A673 (cell line): ENCODE data around the gene MT1G. TPM values are rescaled to one million over a fixed set of nuclear protein-coding genes. Genes with fewer than 3 reads are reported as not detected.
A peak's percentile ranks its signal among the peaks of the same experiment; 100 is the strongest.

Experiments
- BruUV-seq: library from RNA; stranded (reverse); fragments of 400-500 nt; replicated peaks from 2 replicates; lab custom pipeline; 2021; lab: Mats Ljungman, UMichigan
- CTCF ChIA-PET: fragments of 300-600 bp; sonication (Branson Sonifier 250); formaldehyde crosslinking; loops from one replicate; lab custom pipeline; 2022; ENCODE audit warnings: antibody characterized with exemption; lab: Charles Lee
- POLR2A ChIA-PET: fragments of 300-600 bp; sonication (Branson Sonifier 250); formaldehyde crosslinking; loops from one replicate; lab custom pipeline; 2022; ENCODE audit warnings: antibody characterized with exemption; ENCODE audit not compliant: low non-redundant PET; lab: Charles Lee
- DNase-seq: peaks from one replicate; pipeline ENCODE4 v3.0.0-alpha.2; 2015; ENCODE audit warnings: low spot score
- H3K27ac ChIP-seq: fragments of 200-600 bp; sonication (generic); 2 replicates; pipeline ENCODE4 v1.5.1; 2016; ENCODE audit warnings: mixed run types, low read depth, mild to moderate bottlenecking, mixed read lengths, antibody characterized with exemption, low read length; ENCODE audit not compliant: poor library complexity, severe bottlenecking
- H3K27me3 ChIP-seq: fragments of 200-600 bp; sonication (generic); replicated peaks from 2 replicates; pipeline ENCODE4 v1.6.1; 2017; ENCODE audit warnings: mixed run types, low read depth, mild to moderate bottlenecking, mixed read lengths, antibody characterized with exemption, low read length; ENCODE audit not compliant: insufficient read depth, poor library complexity
- H3K36me3 ChIP-seq: fragments of 200-600 bp; sonication (generic); 2 replicates; pipeline ENCODE4 v1.6.1; 2016; ENCODE audit warnings: mixed run types, mild to moderate bottlenecking, mixed read lengths, antibody characterized with exemption, low read length; ENCODE audit not compliant: insufficient read depth, poor library complexity, severe bottlenecking
- H3K4me1 ChIP-seq: fragments of 200-600 bp; sonication (generic); 2 replicates; pipeline ENCODE4 v1.6.1; 2017; ENCODE audit warnings: mixed run types, mild to moderate bottlenecking, mixed read lengths, antibody characterized with exemption, low read length; ENCODE audit not compliant: insufficient read depth, poor library complexity, severe bottlenecking
- H3K4me3 ChIP-seq: fragments of 200-600 bp; sonication (generic); 2 replicates; pipeline ENCODE4 v1.5.1; 2016; ENCODE audit warnings: low read depth, mixed run types, mild to moderate bottlenecking, mixed read lengths, low read length; ENCODE audit not compliant: poor library complexity, severe bottlenecking
- H3K9me3 ChIP-seq: fragments of 200-600 bp; sonication (generic); 2 replicates; pipeline ENCODE4 v1.6.1; 2016; ENCODE audit warnings: mixed run types, low read depth, mild to moderate bottlenecking, mixed read lengths, antibody characterized with exemption, low read length; ENCODE audit not compliant: poor library complexity, severe bottlenecking
- CTCF ChIP-seq: fragments of 300-800, 200-600 bp; sonication (generic); conservative IDR thresholded peaks from 2 replicates; pipeline ENCODE4 v1.5.1; 2017; ENCODE audit warnings: low read depth, mild to moderate bottlenecking, antibody characterized with exemption, low read length, moderate library complexity, mixed read lengths
- EZH2 ChIP-seq: fragments of 200-600 bp; sonication (generic); IDR thresholded peaks from 2 replicates; pipeline ENCODE4 v1.6.1; 2017; ENCODE audit warnings: borderline replicate concordance, low read depth, mild to moderate bottlenecking, mixed read lengths, antibody characterized with exemption, low read length; ENCODE audit not compliant: poor library complexity, severe bottlenecking
- intact Hi-C: fragments of 100-400 bp; cut with micrococcal nuclease; formaldehyde crosslinking; loops from one replicate; pipeline ENCODE4 v1.10.0; 2022; ENCODE audit not compliant: unreplicated experiment
- total RNA-seq: library from RNA; stranded (reverse); gene quantifications from 2 replicates; pipeline ENCODE4 v1.2.3, GENCODE V29; 2021

MT1G gene
- total RNA-seq, 1 experiment from 2014 or later = 48.8 TPM

DNA sequence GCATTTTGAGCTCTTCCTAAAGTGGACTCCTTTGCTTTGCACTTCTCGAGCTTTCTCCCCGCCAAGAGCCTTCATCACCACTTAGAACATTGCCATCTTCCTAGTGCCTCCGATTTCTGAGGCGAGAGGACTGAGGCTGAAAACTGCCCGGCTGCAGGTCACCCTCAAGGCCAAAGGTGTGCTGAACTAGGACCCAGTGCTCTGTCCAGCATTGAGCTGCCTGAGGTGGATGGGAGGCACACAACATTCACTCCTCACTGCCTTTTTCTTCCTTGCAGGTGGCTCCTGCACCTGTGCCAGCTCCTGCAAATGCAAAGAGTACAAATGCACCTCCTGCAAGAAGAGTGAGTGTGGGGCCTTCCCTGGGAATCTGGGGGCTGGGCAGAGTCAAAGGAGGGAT, 24.0 kb downstream of the MT1G start:
- ChIA-PET CTCF (interaction anchor here (0.7 kb wide), 1 partner anchor 38 kb away, joined by 3 read pairs; no protein-coding TSS in a partner anchor), POLR2A (no interaction called here)
- peaks cover 34% of the 10 kb centered on the region for H3K27me3 ChIP-seq
- H3K9me3 ChIP-seq = no peaks in the 10 kb centered on the region
- H3K27ac ChIP-seq = no peak overlapping the region
- no TSS peak for BruUV-seq
- no peak for DNase-seq
- H3K4me1 ChIP-seq = no peaks in the 10 kb centered on the region
- H3K36me3 ChIP-seq = no peaks in the 10 kb centered on the region
- no peak for TF ChIP-seq CTCF
- TF ChIP-seq EZH2 = no peak
- intact Hi-C loops = no loop called here
- no peak overlapping the region for H3K4me3 ChIP-seq

GRCh38 chr16:56643080-56643778, 24.6 kb downstream of the MT1G start:
- peaks cover 37% of the 10 kb centered on the region for H3K27me3 ChIP-seq
- no peaks in the 10 kb centered on the region for H3K36me3 ChIP-seq
- peak overlapping the region; percentile 17 for H3K4me3 ChIP-seq
- CTCF ChIA-PET = interaction anchor here (0.7 kb wide), 1 partner anchor 37 kb away, joined by 3 read pairs; no protein-coding TSS in a partner anchor
- no TSS peak for BruUV-seq
- H3K27ac ChIP-seq = no peak overlapping the region
- H3K4me1 ChIP-seq = no peaks in the 10 kb centered on the region
- peak; percentile 37 for DNase-seq
- intact Hi-C loops = no loop called here
- peak; percentile 31; the same call in 1 of the 2 replicates for TF ChIP-seq CTCF
- TF ChIP-seq EZH2 = no peak
- no peaks in the 10 kb centered on the region for H3K9me3 ChIP-seq
- POLR2A ChIA-PET = no interaction called here

GRCh38 chr16:56641166-56641565, 26.7 kb downstream of the MT1G start:
- no peaks in the 10 kb centered on the region for H3K36me3 ChIP-seq
- DNase-seq = no peak
- no peak overlapping the region for H3K27ac ChIP-seq
- intact Hi-C loops = no loop called here
- H3K4me3 ChIP-seq = no peak overlapping the region
- peaks cover 57% of the 10 kb centered on the region for H3K27me3 ChIP-seq
- ChIA-PET CTCF (no interaction called here), POLR2A (no interaction called here)
- no peak for TF ChIP-seq EZH2
- TF ChIP-seq CTCF = no peak
- no TSS peak for BruUV-seq
- H3K9me3 ChIP-seq = no peaks in the 10 kb centered on the region
- no peaks in the 10 kb centered on the region for H3K4me1 ChIP-seq
